Ishikawa (cell line): ENCODE measurements around the gene LDLRAP1.

ENCODE experiments used
- CREB1 ChIP-seq: IDR thresholded peaks from 2 replicates; pipeline ENCODE4 v1.6.1; 2012; ENCODE audit warnings: low read depth
- TAF1 ChIP-seq: IDR thresholded peaks from 2 replicates; pipeline ENCODE4 v1.6.1; 2012; ENCODE audit warnings: low read depth, mild to moderate bottlenecking
- YY1 ChIP-seq: IDR thresholded peaks from 2 replicates; pipeline ENCODE4 v1.6.1; 2012; ENCODE audit warnings: low read depth

DNA sequence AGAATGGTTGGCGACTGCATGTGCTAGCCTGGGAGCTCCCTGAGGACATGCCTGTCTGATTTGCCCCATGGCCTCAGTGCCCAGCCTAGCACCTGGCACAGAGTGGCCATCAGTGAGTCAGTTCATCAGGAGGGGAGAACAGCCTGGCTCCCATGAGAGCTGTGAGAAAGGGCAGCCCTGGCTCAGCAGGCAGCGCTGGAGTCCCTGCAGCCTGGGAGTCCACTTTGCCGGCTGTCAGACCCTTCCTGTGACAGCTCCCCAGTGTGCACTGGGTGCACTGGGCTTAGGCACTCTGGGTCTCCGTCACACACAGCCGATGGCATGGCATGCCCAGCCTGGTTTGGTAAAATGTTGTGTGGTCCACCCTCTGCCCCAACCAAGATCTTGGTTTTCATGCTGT, 28.7 kb downstream of the LDLRAP1 start:
- TF ChIP-seq YY1 (no peak), CREB1 (no peak), TAF1 (no peak)
